Left ventricle myocardium superior (tissue), 1 donor: ENCODE data around the gene STK26. TPM values are rescaled to one million over a fixed set of nuclear protein-coding genes. Genes with fewer than 3 reads are reported as not detected.
"Not testable (repeated sequence)": the region's sequence is repeated elsewhere in the genome, so short reads cannot be mapped to it uniquely, and the experiment has no call there.

Experiments
- ATAC-seq: fragments of 200-7000 bp; cut with Tn5 transposase; one replicate; pipeline ENCODE4 v1.9.1; 2020; ENCODE audit warnings: mild to moderate bottlenecking, moderate library complexity
- DNase-seq: peaks from one replicate; pipeline ENCODE4 v3.0.0-alpha.2; 2020
- intact Hi-C: fragments of 100-400 bp; cut with micrococcal nuclease; formaldehyde crosslinking; loops from one replicate; pipeline ENCODE4 v1.11.0; 2022
- total RNA-seq: library from RNA; stranded (reverse); fragmentation: NEBNext Ultra II Directional; extraction: Animal tissue kit (Norgen Biotek cat#: 25700); gene quantifications from one replicate; pipeline ENCODE4 v1.2.1, GENCODE V29; 2021
- donor health status: DM: no; HTN: yes; CAD: no; lungs with severe emphysema.

The STK26 gene
- total RNA-seq, 1 donor from 2014 or later: 1.9 TPM

DNA sequence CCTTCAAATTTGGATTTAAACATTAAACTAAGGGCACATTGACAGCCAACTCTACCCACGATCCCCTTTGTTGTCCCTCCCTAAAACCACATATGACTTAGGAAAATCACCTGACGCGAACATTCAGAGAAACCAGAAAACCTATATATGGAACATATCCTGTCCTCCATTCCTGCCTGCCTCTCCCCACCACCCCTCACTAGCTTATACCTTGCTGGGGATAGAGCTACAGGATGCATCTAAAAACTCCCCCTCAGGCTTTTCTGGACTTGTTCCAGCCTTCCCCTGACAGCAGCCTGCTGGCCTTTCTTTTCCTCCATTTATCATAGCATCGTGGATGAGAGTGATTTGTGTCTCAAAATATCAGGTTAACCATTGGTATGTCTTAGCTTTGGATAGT, 8.8 kb downstream of the STK26 start:
- DNase-seq (no peak), ATAC-seq (no peak)
- intact Hi-C loops: no loop called here

DNA sequence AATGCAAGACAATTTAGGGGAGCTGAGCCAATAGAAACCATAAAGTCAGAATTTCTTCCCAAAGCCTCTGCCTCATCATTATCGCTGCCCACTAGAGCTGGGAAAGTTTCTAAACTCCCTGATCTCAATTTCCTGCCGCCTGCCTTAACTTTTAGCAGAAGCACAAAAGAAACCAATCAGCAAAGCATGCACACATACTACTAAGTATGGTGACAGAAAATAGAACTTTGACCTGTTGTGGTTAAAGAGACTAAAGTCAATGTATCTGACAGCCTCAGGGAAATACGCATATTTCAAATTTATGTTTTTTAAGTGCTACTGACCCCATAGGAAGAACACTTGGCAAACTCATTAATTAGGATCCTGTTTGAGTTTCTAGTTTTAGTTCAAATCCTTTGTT, 10.1 kb downstream of the STK26 start:
- no peak for ATAC-seq
- intact Hi-C loops: no loop called here
- no peak for DNase-seq

DNA sequence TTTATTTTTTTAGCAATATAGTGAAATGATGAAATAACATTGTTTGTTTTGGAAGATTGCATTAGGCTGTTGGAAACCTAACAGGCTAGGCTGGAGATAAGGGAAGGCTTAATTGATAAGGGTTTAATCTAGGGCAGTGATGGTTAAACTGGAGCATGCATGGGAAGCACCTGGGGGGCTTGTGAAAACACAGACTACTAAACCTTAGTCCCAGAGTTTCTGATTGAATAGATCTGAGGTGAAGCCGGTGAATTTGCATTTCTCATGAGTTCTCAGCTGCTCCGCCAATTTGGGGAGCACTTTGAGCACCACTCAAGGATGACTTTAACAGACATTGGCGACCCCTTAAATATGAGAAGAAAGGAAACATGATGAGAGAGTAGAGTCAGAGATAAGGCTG, 11.5 kb downstream of the STK26 start:
- no peak for ATAC-seq
- intact Hi-C loops: no loop called here
- no peak for DNase-seq

DNA sequence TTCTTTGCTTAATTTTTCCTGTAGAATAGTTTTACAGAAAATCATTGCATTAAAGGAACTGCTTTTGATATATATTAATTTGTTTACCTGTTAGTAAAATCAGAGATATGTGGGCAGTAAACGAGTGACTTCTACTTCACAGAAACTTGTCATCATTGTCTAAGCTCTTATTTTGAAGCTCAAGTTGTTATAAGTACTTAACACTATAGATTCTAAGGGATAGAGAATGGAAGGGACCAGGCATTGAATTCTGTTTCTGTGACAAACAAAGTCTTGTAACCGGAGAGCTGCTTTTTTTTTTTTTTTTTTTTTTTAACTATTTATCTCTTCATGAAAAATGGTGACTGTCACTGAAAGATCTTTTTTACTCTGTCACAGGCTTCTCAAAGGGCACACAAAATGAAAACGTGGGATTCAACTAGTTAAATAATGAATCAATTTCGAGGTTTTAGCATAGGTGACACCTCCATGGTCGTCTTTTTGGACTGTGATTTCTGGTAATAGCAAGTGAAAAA, 14.4 kb downstream of the STK26 start:
- intact Hi-C loops: no loop called here
- no peak for ATAC-seq
- DNase-seq: no peak

DNA sequence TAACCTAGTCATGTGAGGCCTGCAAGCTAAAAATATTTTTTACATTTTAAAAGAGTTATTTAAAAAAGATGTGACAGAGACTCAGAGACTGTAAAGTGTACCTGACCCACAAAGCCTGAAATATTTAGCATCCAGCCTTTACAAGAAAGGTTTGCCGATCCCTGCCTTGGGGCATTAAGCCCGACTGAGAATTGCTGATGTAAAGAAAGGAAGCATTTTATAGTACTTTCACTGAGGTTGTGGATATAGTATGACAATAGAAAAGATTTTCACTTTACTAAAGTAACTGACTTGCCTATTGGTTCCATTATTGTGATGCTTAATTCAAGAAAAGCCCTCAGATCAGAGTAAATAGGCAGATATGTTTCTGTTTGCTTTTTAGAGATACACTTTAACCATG, 17.0 kb downstream of the STK26 start:
- intact Hi-C loops: no loop called here
- DNase-seq (no peak), ATAC-seq (no peak)

DNA sequence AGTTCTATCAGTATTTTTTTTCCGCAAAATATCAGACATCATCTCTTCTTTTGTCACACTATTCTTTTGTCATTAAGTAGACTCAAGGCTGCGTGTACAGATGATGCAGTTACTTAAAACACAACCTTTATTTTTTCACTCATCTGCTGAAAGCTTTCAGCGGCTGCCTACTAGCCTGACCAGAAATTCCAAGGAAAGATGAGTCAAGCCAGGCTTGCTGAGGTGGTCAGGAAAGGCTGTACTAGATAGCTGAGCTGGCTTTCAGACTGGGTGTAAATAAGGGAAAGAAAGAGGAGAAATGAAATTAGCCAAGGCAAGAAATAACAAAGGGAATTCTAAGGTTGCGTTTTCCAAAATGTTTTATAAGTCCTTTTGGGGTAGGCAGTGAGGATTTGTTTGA, 17.9 kb downstream of the STK26 start:
- intact Hi-C loops: no loop called here
- no peak for ATAC-seq
- no peak for DNase-seq

DNA sequence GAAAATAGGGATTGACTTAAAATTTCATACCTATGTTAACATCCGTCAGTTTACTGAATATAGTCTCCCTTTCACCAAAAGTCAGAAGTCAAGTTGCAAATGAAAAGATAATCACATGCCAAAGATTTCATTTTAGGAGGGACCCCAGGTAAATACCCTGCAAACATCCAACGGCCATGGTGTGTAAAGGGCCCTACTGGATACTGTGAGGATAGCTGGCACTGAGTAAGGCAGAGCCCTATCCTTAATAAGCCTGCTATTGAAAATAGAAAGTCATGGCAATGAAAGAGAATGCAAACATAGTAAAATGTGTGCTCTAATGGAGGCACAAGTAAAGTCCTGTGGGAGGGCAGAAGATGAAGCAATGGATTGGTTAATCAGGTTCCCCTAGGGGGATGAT, 20.9 kb downstream of the STK26 start:
- intact Hi-C loops: no loop called here
- DNase-seq (no peak), ATAC-seq (no peak)

DNA sequence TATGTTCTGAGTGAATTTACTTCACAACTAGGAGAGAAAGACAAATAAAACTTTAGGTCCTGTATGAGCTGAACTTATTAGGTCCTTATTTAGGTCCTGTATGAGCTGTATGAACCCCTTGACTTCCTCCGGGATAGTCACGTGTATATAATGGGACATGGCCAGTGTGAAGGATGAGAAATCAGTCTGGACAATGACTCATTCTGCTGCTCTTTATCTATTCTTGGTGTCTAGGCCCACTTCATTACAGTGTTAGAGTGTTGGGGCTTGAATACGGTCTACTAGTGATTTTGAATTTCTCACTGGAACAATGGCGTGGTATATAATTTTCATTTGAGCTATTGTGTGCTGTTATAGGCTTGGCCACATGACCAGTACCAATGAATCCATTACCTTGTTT, 21.9 kb downstream of the STK26 start:
- intact Hi-C loops: no loop called here
- DNase-seq (no peak), ATAC-seq (no peak)

DNA sequence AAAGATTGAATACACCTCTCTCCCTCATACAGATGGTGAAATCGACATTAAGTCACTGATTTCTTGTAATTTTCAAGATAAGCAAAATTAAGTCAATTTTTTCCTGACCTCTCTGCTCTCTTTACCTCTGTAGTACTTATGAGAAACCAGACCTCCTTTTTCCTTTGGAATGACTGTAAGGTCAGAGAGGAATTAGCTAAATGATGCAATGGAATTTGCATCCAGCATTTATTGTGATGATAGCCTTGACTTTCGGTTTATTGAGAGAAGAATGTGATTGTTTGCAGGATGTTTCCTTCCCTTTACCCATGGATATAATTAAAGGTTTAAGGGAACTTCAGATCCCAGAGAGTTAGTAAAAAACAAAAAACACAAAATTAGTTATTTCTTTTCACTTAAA, 22.4 kb downstream of the STK26 start:
- DNase-seq (no peak), ATAC-seq (no peak)
- intact Hi-C loops: no loop called here

DNA sequence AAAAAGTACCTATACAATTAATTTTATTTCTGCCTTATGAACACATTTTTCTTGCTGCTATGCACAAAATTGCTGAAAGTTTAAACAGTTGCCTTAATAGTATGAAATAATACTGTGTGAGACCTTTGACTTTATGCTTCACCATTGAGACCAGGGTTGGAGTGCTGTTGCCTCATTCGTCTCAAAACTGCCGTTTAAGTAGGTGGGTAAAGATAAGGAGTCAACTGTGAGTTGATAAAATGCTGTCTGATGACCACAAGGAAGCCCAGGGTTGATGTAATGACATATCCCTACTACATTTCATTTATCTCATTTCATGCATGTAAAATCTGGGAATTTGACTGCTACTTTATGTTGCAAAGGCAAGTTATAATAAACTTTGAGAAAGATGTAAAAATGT, 23.4 kb downstream of the STK26 start:
- no peak for ATAC-seq
- intact Hi-C loops: no loop called here
- DNase-seq: no peak

DNA sequence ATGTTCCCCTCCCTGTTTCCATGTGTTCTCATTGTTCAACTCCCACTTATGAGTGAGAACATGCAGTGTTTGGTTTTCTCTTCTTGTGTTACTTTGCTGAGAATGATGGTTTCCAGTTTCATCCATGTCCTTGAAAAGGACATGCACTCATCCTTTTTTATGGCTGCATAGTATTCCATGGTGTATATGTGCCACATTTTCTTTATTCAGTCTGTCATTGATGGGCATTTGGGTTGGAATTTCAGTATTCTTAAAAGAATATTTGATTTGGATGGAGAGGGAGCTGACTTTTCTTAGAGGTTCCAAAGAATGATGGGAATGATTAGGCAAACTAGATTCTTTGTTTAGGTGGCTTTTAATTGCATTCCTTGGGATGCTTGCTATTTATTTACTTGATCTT, 28.7 kb downstream of the STK26 start:
- DNase-seq, ATAC-seq, intact Hi-C loops: not testable (repeated sequence)

DNA sequence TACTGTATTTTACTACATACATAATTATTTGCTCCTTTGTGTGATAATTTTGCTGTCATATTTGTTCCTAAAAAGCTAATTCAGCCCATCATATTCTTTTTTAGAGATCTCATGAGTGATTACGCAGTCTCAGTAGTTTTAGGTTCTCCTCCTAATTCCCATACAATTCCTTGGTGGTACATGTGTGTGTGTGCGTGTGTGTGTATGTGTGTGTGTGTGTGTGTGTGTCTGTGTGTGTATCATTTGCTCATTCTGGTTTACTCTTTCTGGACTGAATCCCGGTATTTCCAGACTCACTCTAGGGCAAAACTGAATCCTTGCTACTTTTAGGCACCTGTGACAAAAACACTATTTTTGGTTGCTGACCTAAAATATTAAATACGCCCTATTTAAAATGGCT, 34.9 kb downstream of the STK26 start:
- no peak for ATAC-seq
- intact Hi-C loops: no loop called here
- DNase-seq: no peak

DNA sequence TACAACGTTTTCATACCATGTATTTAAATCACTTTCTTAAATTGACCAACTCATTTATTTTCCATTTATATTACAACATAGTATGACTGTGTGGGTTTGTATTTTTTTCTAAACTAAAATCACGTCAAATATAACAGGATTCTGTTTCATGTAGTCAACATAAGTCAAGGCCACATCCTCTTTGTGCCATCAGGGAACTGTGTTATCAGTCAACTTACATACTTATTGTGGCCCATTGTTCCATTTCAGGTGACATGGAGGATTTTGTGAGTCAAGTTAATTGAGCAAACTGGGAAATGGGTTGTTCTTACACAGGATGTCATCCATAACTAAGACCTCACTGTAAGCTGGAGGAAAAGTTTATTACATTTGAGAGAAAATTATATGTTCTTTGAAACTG, 35.9 kb downstream of the STK26 start:
- no peak for ATAC-seq
- intact Hi-C loops: no loop called here

DNA sequence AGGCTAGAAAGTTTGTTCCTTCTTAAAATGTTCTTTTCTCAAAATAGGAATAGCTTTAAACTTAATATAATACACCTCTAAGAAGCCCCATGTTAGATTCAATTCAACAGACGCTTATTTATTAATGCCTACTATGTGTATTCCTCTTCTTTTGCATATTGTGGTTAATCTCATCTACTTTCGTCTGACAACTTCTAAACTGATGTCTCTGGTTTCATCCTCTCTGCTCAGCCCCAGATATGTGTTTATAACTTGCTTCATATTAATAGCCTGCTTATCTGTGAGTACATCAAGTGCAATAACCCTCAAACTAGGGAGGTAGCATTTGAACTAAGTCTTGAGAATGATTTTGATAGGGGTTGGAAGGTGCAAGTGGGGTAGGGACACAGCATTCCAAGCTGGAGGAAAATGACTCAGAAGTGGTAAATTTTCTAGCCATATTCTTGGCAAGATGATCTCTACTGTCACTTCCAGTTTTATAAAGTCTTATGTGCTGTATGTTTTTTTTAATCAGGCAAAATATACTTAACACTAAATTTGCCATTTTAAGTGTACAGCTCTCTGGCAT, 37.0 kb downstream of the STK26 start:
- DNase-seq: no peak
- no peak for ATAC-seq
- intact Hi-C loops: no loop called here

More for the DNA sequence above, 35.9 kb downstream of the STK26 start:
- no peak for DNase-seq

DNA sequence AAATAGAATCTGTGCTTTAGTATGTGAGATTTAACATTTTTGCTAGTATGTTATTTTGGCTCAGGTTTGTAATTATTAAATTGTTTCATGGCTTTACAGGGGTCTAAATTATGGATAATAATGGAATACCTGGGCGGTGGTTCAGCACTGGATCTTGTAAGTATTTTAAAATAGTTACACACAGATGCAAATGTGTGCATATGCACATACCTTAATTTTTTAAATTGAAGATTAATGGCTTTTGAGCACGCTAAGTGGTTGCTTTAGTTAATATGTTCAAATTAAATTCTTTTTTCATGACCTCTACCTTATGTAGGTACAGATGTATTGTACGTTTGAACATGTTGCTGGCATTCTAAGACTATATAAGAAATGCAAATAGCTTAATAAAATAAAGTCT, 40.2 kb downstream of the STK26 start:
- ATAC-seq: no peak
- no peak for DNase-seq
- intact Hi-C loops: no loop called here

DNA sequence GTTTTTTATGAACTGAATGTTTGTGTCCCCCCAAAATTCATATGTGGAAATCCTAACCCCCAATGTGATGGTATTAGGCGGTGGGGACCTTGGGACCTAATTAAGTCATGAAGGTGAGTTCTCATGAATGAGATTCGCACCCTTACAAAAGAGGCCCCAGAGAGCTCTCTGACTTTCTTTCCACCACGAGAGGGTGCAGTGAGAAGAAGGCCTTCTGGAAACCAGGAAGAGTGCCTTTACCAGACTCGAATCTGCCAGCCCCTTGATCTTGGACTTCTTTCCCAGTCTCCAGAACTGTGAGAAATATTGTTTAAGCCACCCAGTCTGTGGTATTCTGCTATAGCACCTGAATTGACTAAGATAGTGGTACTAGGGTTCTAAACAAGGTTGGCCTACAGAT, 40.8 kb downstream of the STK26 start:
- intact Hi-C loops: no loop called here
- DNase-seq (no peak), ATAC-seq (no peak)

DNA sequence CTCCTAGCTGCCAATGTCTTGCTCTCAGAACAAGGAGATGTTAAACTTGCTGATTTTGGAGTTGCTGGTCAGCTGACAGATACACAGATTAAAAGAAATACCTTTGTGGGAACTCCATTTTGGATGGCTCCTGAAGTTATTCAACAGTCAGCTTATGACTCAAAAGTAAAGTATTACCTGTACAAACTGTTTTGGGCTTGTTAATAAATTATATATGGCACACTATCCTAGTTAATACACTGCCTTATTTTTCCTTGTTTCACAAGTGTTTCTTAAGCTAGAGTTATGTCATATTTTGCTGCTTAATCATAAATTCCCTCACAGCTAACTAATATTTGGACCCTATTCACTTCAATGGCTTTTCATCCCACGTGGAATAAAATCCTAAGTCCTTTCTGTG, 45.3 kb downstream of the STK26 start:
- no peak for ATAC-seq
- DNase-seq: no peak
- intact Hi-C loops: no loop called here

DNA sequence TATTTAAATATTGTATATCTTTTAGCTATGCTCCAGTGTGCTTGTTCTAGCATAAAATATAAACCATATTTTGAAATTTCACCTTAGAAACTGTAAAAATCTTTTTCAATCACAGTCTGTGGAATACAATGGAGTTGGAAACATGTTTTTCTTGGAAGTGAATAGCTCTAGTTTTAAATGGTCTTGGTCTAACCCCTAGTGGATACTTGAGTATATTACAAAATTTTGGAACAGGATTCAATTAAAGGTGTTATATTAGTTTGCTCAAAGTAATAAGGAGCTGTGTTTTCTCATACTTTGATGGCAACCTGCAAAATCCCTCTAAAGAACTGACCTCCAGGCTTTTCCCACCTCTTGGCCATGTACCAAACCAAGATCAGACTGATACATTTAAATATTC, 48.2 kb downstream of the STK26 start:
- ATAC-seq (no peak), DNase-seq (no peak)
- intact Hi-C loops: loop anchor here (10.0 kb wide), 1 partner anchor 226 kb away; no protein-coding TSS in a partner anchor

DNA sequence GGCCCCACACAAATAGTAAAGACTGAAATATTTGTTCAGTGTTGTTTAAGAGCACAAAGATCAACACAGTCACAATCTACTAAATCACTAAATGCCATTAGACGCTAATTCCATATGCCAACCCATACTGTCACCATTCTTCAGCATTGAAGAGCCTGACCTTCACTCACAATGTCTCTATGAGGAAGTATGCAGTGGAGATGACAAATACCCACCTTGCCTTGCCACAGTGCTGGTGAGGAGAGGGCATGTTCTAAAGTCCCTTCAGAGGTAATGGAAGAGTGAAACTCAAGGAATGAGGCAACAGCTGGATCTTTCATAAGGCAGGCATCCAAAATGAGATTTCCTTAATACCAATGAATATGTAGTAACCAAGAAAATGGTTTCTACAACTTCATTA, 54.3 kb downstream of the STK26 start:
- intact Hi-C loops: loop anchor here (10.0 kb wide), 1 partner anchor 233 kb away; no protein-coding TSS in a partner anchor
- no peak for ATAC-seq
- DNase-seq: no peak

DNA sequence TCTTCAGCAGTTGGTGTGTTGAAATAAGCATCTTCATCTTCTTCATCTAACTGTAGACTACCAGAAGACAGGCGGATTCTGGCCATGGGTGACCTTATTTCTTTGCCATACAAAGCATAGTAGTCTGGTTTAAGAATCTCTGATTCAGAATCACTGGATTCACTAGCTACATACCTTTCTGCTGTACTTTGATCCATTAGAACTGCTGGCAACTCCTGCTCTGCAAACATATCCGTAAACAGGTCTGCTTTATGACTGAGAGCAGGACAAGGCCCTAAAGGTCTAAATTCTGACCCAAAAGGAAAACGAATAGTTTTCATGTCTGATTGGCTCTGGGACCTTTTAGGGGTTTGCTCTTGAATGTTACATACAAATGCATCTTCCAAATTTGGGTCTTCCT, 54.8 kb downstream of the STK26 start:
- intact Hi-C loops: loop anchor here (10.0 kb wide), 1 partner anchor 233 kb away; no protein-coding TSS in a partner anchor
- DNase-seq: no peak
- ATAC-seq: no peak

DNA sequence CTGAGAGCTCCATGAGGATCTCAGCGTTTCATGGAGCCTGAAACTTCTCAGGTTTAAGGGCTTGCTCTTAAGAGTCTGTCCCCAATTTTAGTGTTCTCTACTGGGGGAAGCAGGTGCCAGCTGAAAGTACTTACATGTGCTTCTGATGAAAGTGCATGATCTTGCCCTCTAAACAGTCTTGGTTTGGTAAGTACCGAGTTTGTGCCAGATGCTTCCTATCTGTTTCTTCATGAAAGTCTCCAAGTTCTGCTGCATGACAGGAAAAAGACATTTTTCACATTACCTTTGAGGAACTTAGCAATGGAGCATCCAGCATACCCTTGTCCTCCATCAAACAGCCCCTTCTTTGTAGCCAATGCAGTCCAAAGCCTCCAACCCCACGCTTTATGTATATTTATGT, 62.7 kb downstream of the STK26 start:
- ATAC-seq (no peak), DNase-seq (no peak)
- intact Hi-C loops: no loop called here

DNA sequence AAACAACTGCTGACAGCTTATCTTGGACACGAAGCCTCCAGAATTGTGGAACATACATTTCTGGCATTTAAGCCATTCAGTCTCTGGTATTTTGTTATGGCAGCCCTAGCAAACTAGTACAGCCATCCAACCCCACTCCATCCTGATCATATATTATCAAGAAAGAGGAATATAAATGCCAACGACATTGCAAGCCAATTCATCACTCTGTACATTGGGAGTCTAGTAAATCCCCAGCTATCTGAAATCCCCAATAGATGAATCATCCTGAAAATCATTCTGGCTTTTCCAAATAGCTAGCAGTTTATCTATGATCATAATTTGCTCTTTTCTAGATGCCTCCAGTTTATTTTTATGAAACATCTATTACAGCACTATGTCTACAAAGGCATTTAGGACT, 63.6 kb downstream of the STK26 start:
- intact Hi-C loops: no loop called here
- ATAC-seq (no peak), DNase-seq (no peak)
